Islet precursor cell (in vitro differentiated cells): ENCODE measurements around the gene IQGAP2.
"Not testable (repeated sequence)": the region's sequence is repeated elsewhere in the genome, so short reads cannot be mapped to it uniquely, and the experiment has no call there.

Experiments
- DNase-seq: peaks from one replicate; pipeline ENCODE4 v3.0.0-alpha.2; 2018

The IQGAP2 gene

DNA sequence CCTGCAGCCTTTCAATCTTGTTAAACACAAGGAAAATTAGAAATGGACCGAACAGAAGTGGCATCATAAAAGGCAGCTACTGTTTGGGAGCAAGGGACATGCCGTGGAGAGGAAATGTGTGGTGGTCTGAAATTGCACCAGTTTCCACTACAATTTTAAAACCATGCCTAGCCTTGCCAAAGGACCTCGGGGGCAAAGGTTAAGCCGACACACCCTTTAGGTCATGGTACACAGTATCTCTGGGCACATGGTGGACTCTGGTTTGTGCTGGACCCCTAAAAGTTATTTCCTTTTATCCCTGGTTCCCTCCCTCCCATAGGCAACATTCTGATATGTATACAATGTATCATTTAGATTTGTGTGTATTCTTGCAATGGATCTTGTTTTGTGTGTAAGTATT lies 142.1 kb downstream of the IQGAP2 start:
- DNase-seq = no peak

GRCh38 chr5:76546497-76547102 lies 143.5 kb downstream of the IQGAP2 start:
- no peak for DNase-seq

DNA sequence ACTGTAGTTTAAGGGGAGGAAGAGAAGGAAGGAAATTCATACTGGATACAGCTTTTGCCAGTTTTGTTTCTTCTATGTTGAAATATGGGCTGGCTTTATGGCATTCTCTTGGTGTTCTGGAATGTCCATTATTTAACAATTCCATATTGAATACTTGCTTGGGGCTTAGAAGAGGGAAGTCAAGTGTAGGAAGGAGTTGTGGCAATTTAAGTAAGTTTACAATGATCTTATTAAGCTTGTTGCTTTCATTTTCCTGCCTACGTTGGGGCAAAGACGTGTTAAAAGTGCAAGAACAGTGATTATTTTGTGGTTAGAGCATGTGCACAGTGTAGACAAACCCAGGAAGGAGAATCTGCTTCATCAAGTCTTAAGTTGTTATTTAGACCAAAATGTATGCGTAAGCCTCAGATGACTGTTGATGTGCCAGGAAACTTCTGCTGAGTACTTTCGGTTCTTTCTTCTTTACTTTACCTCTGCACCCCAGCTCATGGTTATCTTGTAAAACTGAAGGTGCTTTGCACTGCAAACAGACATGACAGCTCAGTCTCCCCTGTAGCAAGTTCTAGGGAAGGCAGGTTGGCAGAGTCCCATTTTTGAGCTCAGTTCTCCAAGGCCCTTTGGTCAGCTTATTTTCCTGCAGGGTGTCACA lies 144.3 kb downstream of the IQGAP2 start:
- DNase-seq = no peak

DNA sequence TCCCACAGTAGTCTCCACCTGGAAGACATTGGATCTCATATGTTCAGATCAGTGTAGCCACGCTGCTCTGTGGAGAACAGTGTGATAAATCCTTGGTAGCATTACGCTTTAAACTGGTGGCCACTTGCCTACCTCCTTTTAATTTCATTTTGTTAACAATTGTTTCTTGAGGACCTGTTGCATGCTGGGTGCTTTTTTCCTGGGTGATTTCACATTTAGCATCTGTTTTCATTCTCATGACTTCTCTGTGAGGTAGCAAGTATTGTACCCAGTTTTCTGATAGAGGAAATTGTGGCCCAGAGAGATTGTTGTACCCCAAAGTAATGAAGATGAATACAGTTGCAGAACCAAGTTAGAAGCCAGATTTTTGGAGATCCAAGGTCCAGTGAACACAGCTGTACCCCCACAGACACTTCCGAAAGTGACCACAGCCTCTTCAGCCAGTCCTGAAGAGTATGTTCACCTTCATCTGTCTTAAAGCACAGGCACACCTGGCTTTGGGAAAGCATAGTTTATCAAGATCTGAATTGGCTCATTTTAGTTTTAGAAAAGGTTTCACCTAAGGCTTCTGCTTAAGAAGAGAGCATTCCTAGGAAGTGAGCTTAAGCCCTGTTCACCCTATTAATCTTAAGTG lies 144.9 kb downstream of the IQGAP2 start:
- DNase-seq = no peak

- DNase-seq = no peak
These were observed 145.6 kb downstream of the IQGAP2 start for GRCh38 chr5:76548525-76549229.

GRCh38 chr5:76550881-76551280 lies 147.8 kb downstream of the IQGAP2 start:
- not testable (repeated sequence) for DNase-seq

DNA sequence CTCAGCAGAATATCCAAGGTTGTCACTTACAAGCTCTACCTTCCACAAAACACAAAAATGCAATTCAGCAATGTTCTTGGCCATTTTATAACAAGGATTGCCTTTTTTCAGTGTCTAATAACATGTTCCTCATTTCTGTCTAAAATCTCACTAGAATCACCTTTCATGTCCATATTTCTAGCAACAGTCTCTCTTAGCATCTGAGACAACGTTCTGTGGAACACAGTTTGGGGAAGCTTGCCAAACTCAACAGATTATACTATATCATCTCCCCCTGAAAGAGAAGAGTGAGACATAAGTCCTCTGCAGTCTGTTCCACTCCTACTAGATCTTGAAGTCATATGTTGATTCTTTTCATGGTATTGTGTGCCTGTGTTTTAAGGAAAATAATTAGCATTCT lies 149.5 kb downstream of the IQGAP2 start:
- DNase-seq = no peak

- no peak for DNase-seq
These were observed 150.2 kb downstream of the IQGAP2 start for GRCh38 chr5:76553251-76553650.

- no peak for DNase-seq
These were observed 152.0 kb downstream of the IQGAP2 start for GRCh38 chr5:76555114-76555513.

DNA sequence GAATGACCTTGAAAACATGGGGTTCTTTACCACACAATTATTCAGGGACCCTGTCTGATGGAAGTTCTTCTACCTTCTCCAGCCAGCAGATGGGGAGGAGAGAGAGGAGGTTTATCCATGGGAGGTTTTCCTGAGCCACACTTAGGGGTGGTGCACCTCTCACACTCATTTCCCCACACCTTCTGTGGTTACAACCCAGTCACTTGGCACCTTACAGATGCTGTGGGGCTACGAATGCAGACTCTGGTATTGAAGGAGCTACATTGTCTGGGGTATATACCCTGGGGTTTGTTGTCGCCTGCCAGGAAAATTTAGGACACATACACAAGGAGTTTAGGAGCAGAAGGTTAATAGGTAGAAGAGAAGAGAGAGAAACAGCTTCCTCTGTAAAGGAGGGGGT lies 152.6 kb downstream of the IQGAP2 start:
- DNase-seq = no peak

DNA sequence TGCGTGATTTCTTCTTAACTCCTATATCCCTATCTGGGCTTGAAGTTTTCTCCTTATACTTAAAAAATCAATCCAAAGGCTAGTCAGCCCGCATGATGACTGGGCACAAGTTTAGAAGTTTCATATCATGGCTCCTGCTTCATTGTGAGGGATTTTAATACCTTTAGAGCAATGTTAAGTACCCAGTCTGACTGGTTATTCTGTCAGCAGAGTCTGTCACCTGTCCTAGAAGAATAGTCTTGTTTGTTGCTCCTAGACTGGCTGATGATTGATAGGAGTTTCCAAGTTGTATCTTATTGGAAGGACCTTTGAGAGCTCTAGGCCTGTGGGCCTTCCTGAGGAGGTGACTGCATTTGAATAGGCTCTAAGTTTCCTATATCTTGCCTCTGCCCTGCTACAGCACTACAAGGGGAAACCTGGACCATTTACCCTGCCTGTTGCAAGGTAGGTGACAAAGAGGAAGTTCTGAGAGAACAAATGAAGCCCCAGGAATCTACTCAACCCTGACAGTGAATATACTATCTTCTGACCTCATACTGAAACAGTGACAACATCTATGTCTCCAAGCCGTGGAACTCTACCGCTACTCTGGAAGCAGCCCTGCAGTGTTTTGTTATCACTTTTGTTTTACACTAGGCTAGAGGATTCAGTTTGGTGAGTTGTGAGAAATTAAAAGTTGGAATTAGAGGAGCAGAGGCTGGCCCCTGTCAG lies 153.6 kb downstream of the IQGAP2 start:
- no peak for DNase-seq

- DNase-seq = no peak
These were observed 158.1 kb downstream of the IQGAP2 start for GRCh38 chr5:76560952-76561891.

- DNase-seq = no peak
These were observed 158.9 kb downstream of the IQGAP2 start for GRCh38 chr5:76561959-76562358.

DNA sequence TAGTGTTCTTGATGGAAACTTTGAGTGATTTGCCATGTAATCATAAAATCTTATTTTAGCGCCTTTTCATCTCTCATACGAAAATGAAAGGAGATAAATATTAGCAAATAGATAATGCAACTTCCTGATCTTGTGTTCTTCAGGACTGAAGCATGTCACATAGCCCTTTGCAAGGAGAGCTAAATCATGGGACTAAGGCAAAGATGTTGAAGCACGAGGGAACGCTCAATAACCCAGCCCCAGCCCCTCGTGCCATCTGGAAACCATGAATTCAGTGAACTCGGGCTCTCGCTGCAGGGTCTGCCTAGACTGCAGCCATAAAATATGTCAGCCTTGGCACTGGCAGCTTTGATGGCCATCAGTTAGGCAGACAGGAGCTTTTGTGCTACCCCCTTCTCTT lies 161.9 kb downstream of the IQGAP2 start:
- DNase-seq = no peak

DNA sequence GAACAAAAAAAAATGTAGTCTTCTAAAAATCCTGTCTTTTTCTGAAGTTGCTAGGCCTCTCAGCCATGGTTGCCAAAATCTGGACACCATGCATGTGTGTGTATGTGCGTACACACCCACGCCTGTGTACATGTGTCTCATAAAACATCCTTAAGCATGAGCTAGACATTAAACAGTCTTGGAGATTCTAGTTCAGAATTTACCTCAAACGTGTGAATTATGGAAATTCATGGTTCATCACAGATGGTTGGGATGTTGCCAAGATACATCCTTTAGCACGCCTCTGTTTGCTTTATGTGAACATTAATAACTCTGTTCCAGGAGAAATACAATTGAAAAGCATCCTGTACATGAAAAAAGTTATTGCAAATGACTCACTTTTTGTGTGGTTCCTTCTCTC lies 167.1 kb downstream of the IQGAP2 start:
- no peak for DNase-seq

GRCh38 chr5:76571559-76571958 lies 168.5 kb downstream of the IQGAP2 start:
- DNase-seq = no peak

DNA sequence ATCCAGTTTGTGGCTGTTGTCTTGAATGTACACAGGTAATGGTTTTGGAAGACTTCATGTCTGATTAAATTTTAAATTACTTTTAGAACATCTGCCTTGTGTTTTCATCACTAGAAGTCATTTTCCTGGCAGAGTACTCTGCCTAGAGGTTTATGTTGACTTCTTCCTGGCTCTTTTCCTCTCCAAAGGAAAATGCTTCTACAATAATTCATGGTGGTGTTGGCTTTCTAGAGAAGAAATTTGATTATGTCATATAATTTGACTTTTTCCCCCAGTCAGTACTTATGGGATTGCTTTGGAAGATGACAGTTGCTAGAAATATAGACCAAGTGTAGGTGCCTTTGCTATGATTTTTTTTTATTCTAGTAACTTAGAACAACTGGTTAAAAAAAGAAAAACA lies 173.4 kb downstream of the IQGAP2 start:
- DNase-seq = no peak

DNA sequence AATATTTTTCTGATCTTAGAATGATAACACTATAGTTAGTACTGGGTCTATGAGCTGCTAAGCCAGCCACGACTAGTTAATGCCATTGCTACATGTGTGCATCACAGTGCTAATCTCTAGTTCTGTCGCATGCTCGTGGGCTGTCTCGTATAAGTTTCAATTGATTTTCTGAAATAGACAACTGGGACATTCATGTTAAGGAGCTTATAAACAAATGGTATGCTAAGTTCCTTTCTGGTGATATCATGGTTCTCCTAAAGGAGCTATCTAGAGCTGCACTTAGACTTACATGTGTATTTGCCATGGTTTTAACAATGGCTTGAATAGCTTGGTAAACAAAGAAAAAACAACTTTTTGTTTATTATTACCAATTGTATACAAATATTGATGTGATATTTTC lies 173.9 kb downstream of the IQGAP2 start:
- no peak for DNase-seq

DNA sequence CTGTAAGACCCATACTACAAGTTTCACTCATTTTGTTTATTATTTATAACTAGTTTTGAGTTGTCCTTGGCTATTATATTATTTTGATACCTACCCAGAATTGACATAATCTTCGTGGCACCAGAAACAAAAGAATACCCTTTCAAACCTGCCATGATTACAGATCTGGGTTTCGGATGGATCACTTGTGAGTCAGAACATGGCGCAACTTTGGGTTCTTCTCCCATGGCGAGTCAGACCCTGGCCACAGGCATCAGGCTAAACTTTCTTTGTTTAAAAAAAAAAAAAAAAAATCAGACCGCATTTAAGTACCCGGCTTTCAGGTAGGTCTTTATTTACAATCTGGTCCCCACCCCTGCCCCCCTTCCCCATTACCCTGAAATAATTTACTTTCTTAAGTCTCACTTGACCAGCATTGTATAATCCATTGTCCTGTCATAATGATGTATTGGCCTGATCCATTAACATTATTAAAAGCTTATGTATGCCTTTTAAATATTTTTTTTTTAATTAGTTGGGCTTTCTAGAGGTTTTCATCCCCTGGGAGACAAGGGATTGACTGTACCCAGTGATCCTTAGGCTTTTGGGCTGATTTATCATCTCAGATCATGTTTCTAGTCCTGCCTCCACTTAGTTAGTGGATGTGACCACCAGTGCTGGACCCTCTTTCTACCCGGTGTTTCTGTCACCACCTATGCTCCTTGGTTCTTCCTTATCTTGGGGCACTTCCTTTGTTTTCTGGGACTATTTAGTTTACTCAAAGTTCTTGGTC lies 176.3 kb downstream of the IQGAP2 start:
- no peak for DNase-seq

DNA sequence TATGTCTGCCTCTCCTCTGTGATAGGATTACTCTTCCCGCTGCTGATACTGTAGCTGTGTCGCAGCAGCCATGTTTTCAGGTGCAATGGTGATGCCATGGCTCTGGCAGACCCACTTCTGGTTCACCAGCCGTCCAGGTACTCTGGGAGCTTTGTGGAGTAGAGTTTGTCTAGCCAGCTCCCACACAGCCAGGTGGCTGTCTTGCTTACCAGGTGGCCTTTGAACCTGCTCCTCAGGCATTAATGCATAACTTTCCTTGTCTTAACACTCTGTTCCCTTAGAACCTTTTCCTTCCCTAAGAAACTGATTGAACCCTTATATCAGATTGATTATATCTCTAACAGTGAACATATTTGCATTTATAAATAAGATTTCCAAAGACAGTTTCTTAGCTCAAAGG lies 177.9 kb downstream of the IQGAP2 start:
- no peak for DNase-seq
